Measurements from ENCODE around the gene H1-8. TPM values are rescaled to one million over a fixed set of nuclear protein-coding genes. Genes with fewer than 3 reads are reported as not detected.

Gene H1-8
- total RNA-seq, 1 experiment from 2014 or later = not detected

- Histone ChIP-seq H2BK120ac (ENCODE audit: low read depth, low read length, poor library complexity, severe bottlenecking) (no peak overlapping the region), H3T11ph (ENCODE audit: low read length) (no peak overlapping the region), H3K27ac (ENCODE audit: insufficient read length, low read depth, low read length) (no peak overlapping the region), H3K18ac (ENCODE audit: insufficient read length, low read depth, low read length) (no peak overlapping the region), H2BK15ac (ENCODE audit: low read depth, low read length) (no peak overlapping the region), H3K79me1 (ENCODE audit: insufficient read depth, low read depth, low read length, poor library complexity, severe bottlenecking) (no peaks in the 10 kb centered on the region), H3K23ac (ENCODE audit: insufficient read length, low read depth, low read length) (no peak overlapping the region), H3K14ac (ENCODE audit: insufficient read depth, low read length) (no peak overlapping the region), H3K9me3 (ENCODE audit: control insufficient read depth, low read depth, low read length) (no peaks in the 10 kb centered on the region), H2AK5ac (ENCODE audit: insufficient read length, low read length) (no peak overlapping the region), H3K9ac (ENCODE audit: extremely low read depth, insufficient read length, low read length) (no peak overlapping the region), H4K5ac (ENCODE audit: insufficient read length, low read depth, low read length) (no peak overlapping the region), H3K4me2 (ENCODE audit: insufficient read depth, insufficient read length, low read length) (no peak overlapping the region), H3K4me1 (ENCODE audit: insufficient read depth, low read length) (no peaks in the 10 kb centered on the region), H2AFZ (ENCODE audit: low read length) (no peak overlapping the region), H3K4ac (ENCODE audit: low read depth, low read length) (no peak overlapping the region), H3K23me2 (ENCODE audit: insufficient read length, low read depth, low read length, poor library complexity, severe bottlenecking) (no peaks in the 10 kb centered on the region), H3K27me3 (ENCODE audit: insufficient read depth, low read length) (no peaks in the 10 kb centered on the region; the same call in 1 of the 2 replicates), H4K91ac (ENCODE audit: insufficient read length, low read depth, low read length) (no peak overlapping the region), H2BK20ac (ENCODE audit: low read depth, low read length, poor library complexity, severe bottlenecking) (no peak overlapping the region), H3K79me2 (ENCODE audit: insufficient read depth, low read length) (no peaks in the 10 kb centered on the region), H4K8ac (replicated peaks; ENCODE audit: insufficient read length, low read depth, low read length) (no peak overlapping the region), H4K20me1 (ENCODE audit: control insufficient read depth, insufficient read depth, insufficient read length) (no peaks in the 10 kb centered on the region), H2BK5ac (ENCODE audit: insufficient read length, low read length) (no peak overlapping the region), H3K56ac (ENCODE audit: insufficient read length, low read depth, low read length) (no peak overlapping the region), H2BK12ac (ENCODE audit: insufficient read length, low read depth, low read length) (no peak overlapping the region)
- WGBS (ENCODE audit: extremely low coverage, insufficient read length, low lambda C conversion rate) = no CpG with 5 or more reads among the region's 5 CpGs
- Mint-ChIP-seq H3K4me1 (peaks cover 14 to 19% of the 10 kb centered on the region in 2 experiments), H3K36me3 (ENCODE audit: insufficient read depth in 1 of 3, low read depth in 3 of 3) (peaks cover 0 to 2% (median 0%) of the 10 kb centered on the region in 3 experiments; a peak in 1 of 7 replicates), H3K27me3 (ENCODE audit: low read depth) (no peaks in the 10 kb centered on the region), H3K4me3 (no peak overlapping the region), H3K27ac (peak overlapping the region in 1 of 3 experiments; percentile 63; a peak in 1 of 7 replicates), H3K9me3 (no peaks in the 10 kb centered on the region)
- DNase-seq = no peak
- no peak for TF ChIP-seq CTCF (conservative IDR thresholded peaks at IDR 0.05)
Observed at GRCh38 chr3:129522953-129523352, 20.0 kb upstream of the H1-8 start.

Measured in H9 (cell line).